Nephron progenitor cell (in vitro differentiated cells): ENCODE data around the gene FLT1.

Experiments used
- DNase-seq: peaks from one replicate; pipeline ENCODE4 v3.0.0; 2021
- H3K27ac Mint-ChIP-seq: 2 replicates; pipeline ENCODE4 v1.8.0; 2021; ENCODE audit warnings: mild to moderate bottlenecking, moderate library complexity, mixed read lengths
- H3K27me3 Mint-ChIP-seq: 2 replicates; pipeline ENCODE4 v1.8.0; 2021; ENCODE audit warnings: mild to moderate bottlenecking, low read depth, mixed read lengths; ENCODE audit not compliant: poor library complexity
- H3K36me3 Mint-ChIP-seq: 2 replicates; pipeline ENCODE4 v1.8.0; 2021; ENCODE audit warnings: low read depth, mixed read lengths
- H3K4me1 Mint-ChIP-seq: 2 replicates; pipeline ENCODE4 v1.8.0; 2021; ENCODE audit warnings: mixed read lengths
- H3K4me3 Mint-ChIP-seq: 2 replicates; pipeline ENCODE4 v1.8.0; 2021; ENCODE audit warnings: mild to moderate bottlenecking, moderate library complexity, mixed read lengths
- H3K9me3 Mint-ChIP-seq: 2 replicates; pipeline ENCODE4 v1.8.0; 2021; ENCODE audit warnings: mild to moderate bottlenecking, moderate library complexity, mixed read lengths
- TF ChIP-seq, protein P1 (sequence below): fragments of 200-600 bp; sonication (generic); IDR thresholded peaks from 2 replicates; pipeline ENCODE4 v1.5.0; 2021; ENCODE audit warnings: antibody characterized with exemption

The FLT1 gene

DNA sequence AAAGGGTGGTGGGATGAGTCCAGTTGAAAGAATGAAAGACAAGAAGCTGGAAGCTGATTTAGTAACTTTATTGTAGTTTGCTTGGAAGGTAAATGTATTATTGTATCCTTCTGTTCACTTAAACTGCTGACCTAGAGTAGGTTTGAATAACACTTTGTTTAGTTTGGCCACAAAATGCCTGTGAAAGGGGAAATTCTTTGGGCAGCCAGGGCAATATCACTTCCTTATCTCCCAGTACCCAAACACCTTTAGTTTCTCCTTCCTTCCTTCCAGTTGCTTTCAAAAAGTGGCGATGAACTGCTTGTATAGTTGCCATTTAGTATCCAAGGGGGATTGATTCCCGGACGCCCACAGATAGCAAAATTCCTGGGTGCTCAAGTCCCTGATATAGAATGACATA, 236.5 kb downstream of the FLT1 start:
- no peak for DNase-seq
- no peaks in the 10 kb centered on the region for H3K27me3 Mint-ChIP-seq
- H3K4me3 Mint-ChIP-seq: no peak overlapping the region
- no peaks in the 10 kb centered on the region for H3K4me1 Mint-ChIP-seq
- TF ChIP-seq, protein P1, sequence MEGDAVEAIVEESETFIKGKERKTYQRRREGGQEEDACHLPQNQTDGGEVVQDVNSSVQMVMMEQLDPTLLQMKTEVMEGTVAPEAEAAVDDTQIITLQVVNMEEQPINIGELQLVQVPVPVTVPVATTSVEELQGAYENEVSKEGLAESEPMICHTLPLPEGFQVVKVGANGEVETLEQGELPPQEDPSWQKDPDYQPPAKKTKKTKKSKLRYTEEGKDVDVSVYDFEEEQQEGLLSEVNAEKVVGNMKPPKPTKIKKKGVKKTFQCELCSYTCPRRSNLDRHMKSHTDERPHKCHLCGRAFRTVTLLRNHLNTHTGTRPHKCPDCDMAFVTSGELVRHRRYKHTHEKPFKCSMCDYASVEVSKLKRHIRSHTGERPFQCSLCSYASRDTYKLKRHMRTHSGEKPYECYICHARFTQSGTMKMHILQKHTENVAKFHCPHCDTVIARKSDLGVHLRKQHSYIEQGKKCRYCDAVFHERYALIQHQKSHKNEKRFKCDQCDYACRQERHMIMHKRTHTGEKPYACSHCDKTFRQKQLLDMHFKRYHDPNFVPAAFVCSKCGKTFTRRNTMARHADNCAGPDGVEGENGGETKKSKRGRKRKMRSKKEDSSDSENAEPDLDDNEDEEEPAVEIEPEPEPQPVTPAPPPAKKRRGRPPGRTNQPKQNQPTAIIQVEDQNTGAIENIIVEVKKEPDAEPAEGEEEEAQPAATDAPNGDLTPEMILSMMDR: no peak
- no peaks in the 10 kb centered on the region for H3K9me3 Mint-ChIP-seq
- peaks cover 60% of the 10 kb centered on the region for H3K36me3 Mint-ChIP-seq
- no peak overlapping the region for H3K27ac Mint-ChIP-seq

DNA sequence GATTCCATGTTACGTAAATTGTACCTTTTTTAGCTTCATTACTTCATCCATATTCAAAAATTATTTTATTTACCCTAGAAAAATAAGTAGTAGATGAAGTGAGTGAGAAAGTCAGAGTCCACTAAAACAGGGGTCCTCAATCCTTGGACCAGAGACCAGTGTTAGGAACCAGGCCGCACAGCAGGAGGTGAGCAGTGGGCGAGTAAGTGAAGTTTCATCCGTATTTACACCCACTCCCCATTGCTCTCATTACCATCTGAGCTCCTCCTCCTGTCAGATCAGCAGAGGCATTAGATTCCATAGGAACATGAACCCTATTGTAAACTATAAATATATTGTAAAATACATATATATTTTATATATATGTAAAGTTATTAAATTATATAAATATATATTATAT, 237.6 kb downstream of the FLT1 start:
- no peak for DNase-seq
- Mint-ChIP-seq H3K27ac (no peak overlapping the region), H3K27me3 (no peaks in the 10 kb centered on the region), H3K4me3 (no peak overlapping the region), H3K9me3 (no peaks in the 10 kb centered on the region), H3K36me3 (peaks cover 56% of the 10 kb centered on the region), H3K4me1 (no peaks in the 10 kb centered on the region)
- TF ChIP-seq, protein P1: no peak

DNA sequence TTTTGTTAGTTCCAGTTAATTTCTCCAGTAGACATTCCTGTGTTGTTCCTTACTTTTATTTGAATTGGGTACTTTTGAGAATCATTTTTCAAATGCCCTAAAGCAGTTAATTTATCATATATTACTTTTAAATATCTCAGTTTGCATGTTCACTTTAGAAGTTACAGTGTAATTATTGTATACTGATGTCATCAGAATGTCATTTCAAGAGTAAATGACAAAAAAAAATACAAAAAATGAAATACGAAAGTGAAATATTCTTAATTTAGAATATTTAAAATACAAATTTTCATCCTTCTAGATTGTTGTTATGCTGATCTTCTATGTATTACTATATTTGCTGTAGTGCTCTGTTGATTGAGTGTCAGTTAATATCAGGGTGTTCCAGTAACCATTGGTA, 242.4 kb downstream of the FLT1 start:
- TF ChIP-seq, protein P1: no peak
- Mint-ChIP-seq H3K9me3 (peaks cover 16% of the 10 kb centered on the region), H3K27ac (no peak overlapping the region), H3K36me3 (peaks cover 72% of the 10 kb centered on the region), H3K4me1 (no peaks in the 10 kb centered on the region), H3K27me3 (no peaks in the 10 kb centered on the region), H3K4me3 (no peak overlapping the region)
- DNase-seq: no peak

DNA sequence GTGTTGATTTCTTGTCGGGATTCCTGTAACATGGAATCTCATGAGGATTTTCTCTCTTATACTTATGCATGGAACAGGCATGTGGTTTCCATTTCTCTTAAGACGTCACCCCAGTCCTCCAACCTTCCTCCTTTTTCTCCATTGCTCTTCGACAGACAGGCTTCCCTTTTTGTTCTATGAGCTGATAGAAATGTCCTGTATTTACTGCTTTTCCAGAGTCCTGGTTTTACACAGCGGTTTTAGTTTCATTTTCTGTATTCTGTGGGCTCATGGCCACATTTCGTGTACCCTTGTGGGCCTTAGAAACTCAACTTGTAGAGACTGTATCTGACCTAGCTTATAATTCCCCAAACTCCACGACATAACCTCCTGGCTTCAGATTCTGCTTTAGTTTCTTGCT, 243.5 kb downstream of the FLT1 start:
- Mint-ChIP-seq H3K27me3 (no peaks in the 10 kb centered on the region), H3K27ac (no peak overlapping the region), H3K36me3 (peaks cover 73% of the 10 kb centered on the region), H3K4me3 (no peak overlapping the region), H3K9me3 (peaks cover 27% of the 10 kb centered on the region), H3K4me1 (no peaks in the 10 kb centered on the region)
- TF ChIP-seq, protein P1: no peak
- DNase-seq: no peak

DNA sequence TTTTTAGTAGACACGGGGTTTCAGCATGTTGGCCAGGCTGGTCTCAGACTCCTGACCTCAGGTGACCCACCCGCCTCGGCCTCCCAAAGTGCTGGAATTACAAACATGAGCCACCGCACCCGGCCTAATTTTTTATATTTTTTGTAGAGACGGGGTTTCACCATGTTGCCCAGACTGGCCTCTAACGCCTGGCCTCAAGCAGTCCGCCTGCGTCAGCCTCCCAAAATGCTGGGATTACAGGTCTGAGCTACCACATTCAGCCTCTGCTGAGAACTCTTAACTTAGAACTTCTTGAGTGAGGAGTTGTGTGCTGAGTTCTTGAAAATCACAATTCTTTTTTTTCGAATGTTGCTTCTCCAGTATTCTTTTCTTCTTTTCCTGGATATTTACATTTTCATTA, 244.4 kb downstream of the FLT1 start:
- peaks cover 31% of the 10 kb centered on the region for H3K9me3 Mint-ChIP-seq
- no peak for DNase-seq
- H3K4me3 Mint-ChIP-seq: no peak overlapping the region
- no peak overlapping the region for H3K27ac Mint-ChIP-seq
- peaks cover 76% of the 10 kb centered on the region for H3K36me3 Mint-ChIP-seq
- no peaks in the 10 kb centered on the region for H3K27me3 Mint-ChIP-seq
- TF ChIP-seq, protein P1: no peak
- no peaks in the 10 kb centered on the region for H3K4me1 Mint-ChIP-seq
